Naive thymus-derived CD4-positive, alpha-beta T cell (primary cell): ENCODE results near the gene NCOA4. TPM values are rescaled to one million over a fixed set of nuclear protein-coding genes. Genes with fewer than 3 reads are reported as not detected.

ENCODE experiments used
- ATAC-seq: fragments of 150-1000 bp; cut with Tn5 transposase; 2 replicates; pipeline ENCODE4 v1.10.0; 2021; ENCODE audit warnings: mild to moderate bottlenecking, moderate library complexity
- CTCF ChIA-PET: fragments of 350-600 bp; sonication (Branson Sonifier 250); formaldehyde crosslinking; loops from one replicate; lab custom pipeline; 2021; ENCODE audit warnings: antibody characterized with exemption; lab: Charles Lee
- POLR2A ChIA-PET: fragments of 350-600 bp; sonication (Branson Sonifier 250); formaldehyde crosslinking; loops from one replicate; lab custom pipeline; 2021; ENCODE audit warnings: antibody characterized with exemption, inconsistent platforms; lab: Charles Lee
- DNase-seq, 9 donors: peaks; one replicate each; pipeline versions ENCODE4 v3.0.0 to v3.0.0-alpha.2; 2020 to 2022; ENCODE audit warnings: mixed read lengths in 1 of 9
- H3K27ac ChIP-seq: one replicate; pipeline ENCODE4 v1.7.0; 2013; ENCODE audit warnings: mild to moderate bottlenecking, low read depth, low read length, moderate library complexity
- H3K27me3 ChIP-seq, 2 donors: one replicate each; pipeline ENCODE4 v1.7.0; 2013; ENCODE audit warnings: low read length in 2 of 2, mild to moderate bottlenecking in 2 of 2, moderate library complexity in 2 of 2; ENCODE audit not compliant: control insufficient read depth in 2 of 2, insufficient read depth in 2 of 2
- H3K36me3 ChIP-seq, 3 experiments: 1 replicate in 2 of 3; 2 replicates in 1 of 3; pipeline ENCODE4 v1.7.0; 2013; ENCODE audit warnings: low read length in 3 of 3, mild to moderate bottlenecking in 3 of 3, moderate library complexity in 1 of 3; ENCODE audit not compliant: insufficient read depth in 3 of 3, control insufficient read depth in 2 of 3
- H3K4me1 ChIP-seq, 2 donors: one replicate each; pipeline ENCODE4 v1.7.0; 2013; ENCODE audit warnings: low read length in 2 of 2, mild to moderate bottlenecking in 2 of 2, moderate library complexity in 1 of 2; ENCODE audit not compliant: control insufficient read depth in 2 of 2, insufficient read depth in 2 of 2
- H3K4me3 ChIP-seq: 2 replicates; pipeline ENCODE4 v1.7.0; 2013; ENCODE audit warnings: mild to moderate bottlenecking, low read length
- H3K9me3 ChIP-seq, 3 experiments: 1 replicate in 2 of 3; 2 replicates in 1 of 3; pipeline ENCODE4 v1.7.0; 2013; ENCODE audit warnings: low read length in 3 of 3; ENCODE audit not compliant: control insufficient read depth in 2 of 3
- H3K27ac Mint-ChIP-seq, 9 donors: one replicate each; pipeline ENCODE4 v1.8.0; 2020 to 2022; ENCODE audit warnings: mixed read lengths in 9 of 9, mild to moderate bottlenecking in 8 of 9, moderate library complexity in 5 of 9, inconsistent platforms in 2 of 9
- H3K27me3 Mint-ChIP-seq, 5 donors: one replicate each; pipeline ENCODE4 v1.8.0; 2021 to 2022; ENCODE audit warnings: mixed read lengths in 5 of 5, mild to moderate bottlenecking in 1 of 5
- H3K36me3 Mint-ChIP-seq, 5 donors: one replicate each; pipeline ENCODE4 v1.8.0; 2020 to 2022; ENCODE audit warnings: mixed read lengths in 5 of 5, mild to moderate bottlenecking in 3 of 5, inconsistent platforms in 1 of 5
- H3K4me1 Mint-ChIP-seq, 7 donors: one replicate each; pipeline ENCODE4 v1.8.0; 2020 to 2022; ENCODE audit warnings: mixed read lengths in 7 of 7, mild to moderate bottlenecking in 3 of 7, inconsistent platforms in 1 of 7
- H3K4me3 Mint-ChIP-seq, 10 donors: one replicate each; pipeline ENCODE4 v1.8.0; 2020 to 2022; ENCODE audit warnings: mild to moderate bottlenecking in 10 of 10, mixed read lengths in 10 of 10, moderate library complexity in 6 of 10, inconsistent platforms in 2 of 10
- H3K9me3 Mint-ChIP-seq, 11 donors: one replicate each; pipeline ENCODE4 v1.8.0; 2020 to 2022; ENCODE audit warnings: mixed read lengths in 11 of 11, mild to moderate bottlenecking in 4 of 11, inconsistent platforms in 1 of 11, moderate library complexity in 1 of 11
- intact Hi-C, 2 donors: fragments of 100-400 bp; cut with micrococcal nuclease; formaldehyde crosslinking; loops; one replicate each; pipeline ENCODE4 v1.15.1; 2023
- polyA plus RNA-seq, 2 donors: library from polyadenylated mRNA; unstranded; fragments of 300-500 nt; fragmentation: Illumina TruSeq; gene quantifications; one replicate each; pipeline ENCODE4 v1.2.3, GENCODE V29; 2021
- total RNA-seq, 6 experiments: library from RNA in 5 of 6; stranded (reverse) in 5 of 6; gene quantifications; 1 replicate in 5 of 6; 2 replicates in 1 of 6; pipeline ENCODE4 v1.2.3 and lab custom pipeline; 2021 to 2026

NCOA4 gene
- total RNA-seq: 100 to 1,000 TPM in 2 of 5 experiments, 10 to 100 TPM in 3; 54.6 to 126 (median 78.4) TPM
- 100 to 1,000 TPM; 167 to 181 TPM for polyA plus RNA-seq
- total RNA-seq (lab: John Stamatoyannopoulos, UW): 131 reads per million, percentile 89 among the genes with 10 or more reads in this experiment

DNA sequence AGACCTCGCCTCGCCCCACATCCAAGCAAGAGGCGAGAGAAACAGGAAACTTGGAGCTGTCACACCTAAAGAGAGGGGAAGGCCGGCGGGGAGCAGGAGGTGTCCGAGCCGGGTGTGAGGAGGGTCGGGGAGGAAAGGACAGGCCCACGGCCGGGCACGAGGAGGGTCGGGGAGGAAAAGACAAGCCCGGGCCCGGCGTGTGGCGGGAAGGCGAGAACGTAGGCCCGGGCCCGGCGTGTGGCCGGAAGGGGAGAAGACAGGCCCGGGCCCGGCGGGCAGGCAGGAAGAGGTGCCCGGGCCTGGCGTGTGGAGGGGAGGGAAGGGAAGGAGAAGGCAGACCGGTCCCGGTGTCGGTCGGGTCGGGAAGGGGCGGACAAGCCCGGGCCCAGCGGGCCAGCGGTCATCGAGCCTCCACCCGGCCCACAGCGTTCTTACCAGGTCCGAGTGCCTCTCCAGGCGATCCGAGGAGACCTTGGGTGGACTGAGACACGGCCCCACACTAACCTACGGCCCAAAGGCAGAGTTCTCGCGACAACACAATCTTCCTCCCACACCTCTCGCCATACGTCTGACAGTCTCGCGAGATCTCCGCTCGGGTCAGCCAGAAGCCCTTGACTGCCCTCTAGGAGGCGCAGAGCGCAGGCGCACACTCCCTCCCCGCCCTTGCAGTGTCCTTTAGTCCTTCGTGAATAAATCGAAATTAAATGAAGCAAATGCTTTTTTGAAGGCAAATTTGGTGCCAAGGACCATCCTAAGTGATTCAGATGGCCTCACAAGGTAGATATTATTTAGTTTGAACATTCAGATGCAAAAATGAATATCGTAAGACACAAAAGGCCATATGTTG is at the start of gene NCOA4:
Gene NCOA4 (minus strand): TSS at position 533 of the 847 bp plus-strand sequence. CDS start 13,943 bp downstream, outside the sequence.
- DNase-seq: peak; percentile 88 to 96 (median 93)
- ChIA-PET CTCF (interaction anchor here (1.1 to 2.2 kb wide), 5 partner anchors 10 to 65 kb away, joined by 3 to 16 read pairs (median 7); no protein-coding TSS in a partner anchor), POLR2A (interaction anchor here (0.9 kb wide), 1 partner anchor 10 kb away, joined by 3 read pairs; no protein-coding TSS in a partner anchor)
- peaks cover 0 to 5% (median 0%) of the 10 kb centered on the region in 3 experiments for H3K36me3 ChIP-seq
- H3K4me3 ChIP-seq: peak within 1 kb of the TSS; percentile 70
- intact Hi-C loops: loop anchor here (1.0 to 5.0 kb wide), 7 partner anchors 58 to 436 kb away; partner anchors contain the start of gene TIMM23 (in 2 of the 2)
- H3K9me3 ChIP-seq: no peaks in the 10 kb centered on the region
- peaks cover 0 to 2% (median 0%) of the 10 kb centered on the region in 11 donors for H3K9me3 Mint-ChIP-seq
- H3K4me1 Mint-ChIP-seq: peaks cover 44 to 57% (median 55%) of the 10 kb centered on the region in 7 donors
- no peaks in the 10 kb centered on the region for H3K27me3 ChIP-seq
- peak; percentile 98 for ATAC-seq
- H3K36me3 Mint-ChIP-seq: peaks cover 0 to 3% (median 0%) of the 10 kb centered on the region in 5 donors
- H3K27ac Mint-ChIP-seq: peak within 1 kb of the TSS; percentile 89 to 99 (median 96)
- peaks cover 0 to 4% (median 0%) of the 10 kb centered on the region in 5 donors for H3K27me3 Mint-ChIP-seq
- peak within 1 kb of the TSS; percentile 89 to 100 (median 96) for H3K4me3 Mint-ChIP-seq
- H3K27ac ChIP-seq: peak within 1 kb of the TSS; percentile 93
- peaks cover 27 to 42% of the 10 kb centered on the region in 2 donors for H3K4me1 ChIP-seq

DNA sequence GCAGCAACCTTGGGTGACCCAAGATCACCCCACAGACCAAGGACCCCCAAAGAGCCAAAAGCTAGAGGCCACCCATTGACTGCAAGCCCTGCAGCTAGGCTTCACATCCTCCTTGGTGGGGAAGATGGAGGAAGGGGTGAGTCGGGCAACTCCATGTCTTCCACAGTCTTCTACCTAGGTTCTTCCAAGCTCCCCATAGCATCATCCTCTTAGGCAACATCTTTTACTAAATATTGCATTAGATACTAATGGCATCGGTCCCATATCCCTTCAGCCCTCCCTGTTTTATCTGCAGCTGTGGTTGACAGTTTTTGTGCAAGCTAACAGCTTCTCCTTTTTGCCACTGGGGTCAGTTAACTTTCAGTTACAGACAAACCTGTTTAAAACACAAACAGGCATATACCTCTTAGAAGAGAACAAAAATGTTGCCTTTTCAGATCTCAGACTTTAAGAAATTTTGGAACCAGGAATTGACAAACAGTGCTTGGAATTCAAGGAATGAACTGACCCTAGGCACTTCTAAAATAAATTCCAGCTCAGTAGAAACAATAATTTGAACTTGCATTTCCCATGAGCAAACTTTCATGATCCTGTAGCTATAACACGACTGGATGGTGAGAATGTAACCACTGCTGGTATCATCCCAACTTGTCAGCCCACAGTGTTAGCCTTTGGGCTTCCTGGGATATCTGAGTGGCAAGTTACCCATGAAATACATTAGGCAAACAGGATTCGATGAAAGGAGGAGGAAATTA is 49.6 kb upstream of the NCOA4 start:
- peaks cover 15 to 51% (median 35%) of the 10 kb centered on the region in 7 donors for H3K4me1 Mint-ChIP-seq
- no peaks in the 10 kb centered on the region for H3K36me3 ChIP-seq
- ATAC-seq (peak; percentile 38), DNase-seq (no peak)
- peaks cover 0 to 8% (median 0%) of the 10 kb centered on the region in 5 donors for H3K36me3 Mint-ChIP-seq
- no peak overlapping the region for H3K27ac ChIP-seq
- intact Hi-C loops: no loop called here
- ChIA-PET POLR2A (no interaction called here), CTCF (no interaction called here)
- H3K27ac Mint-ChIP-seq: peak overlapping the region in 5 of 9 donors; percentile 5 to 80 (median 49)
- no peak overlapping the region for H3K4me3 ChIP-seq
- H3K9me3 Mint-ChIP-seq: peaks cover 0 to 33% (median 7%) of the 10 kb centered on the region in 11 donors
- peaks cover 0 to 11% (median 0%) of the 10 kb centered on the region in 3 experiments for H3K9me3 ChIP-seq
- peaks cover 0 to 12% (median 0%) of the 10 kb centered on the region in 5 donors for H3K27me3 Mint-ChIP-seq
- H3K4me3 Mint-ChIP-seq: no peak overlapping the region
- peaks cover 0 to 15% of the 10 kb centered on the region in 2 donors for H3K4me1 ChIP-seq
- H3K27me3 ChIP-seq: no peaks in the 10 kb centered on the region

DNA sequence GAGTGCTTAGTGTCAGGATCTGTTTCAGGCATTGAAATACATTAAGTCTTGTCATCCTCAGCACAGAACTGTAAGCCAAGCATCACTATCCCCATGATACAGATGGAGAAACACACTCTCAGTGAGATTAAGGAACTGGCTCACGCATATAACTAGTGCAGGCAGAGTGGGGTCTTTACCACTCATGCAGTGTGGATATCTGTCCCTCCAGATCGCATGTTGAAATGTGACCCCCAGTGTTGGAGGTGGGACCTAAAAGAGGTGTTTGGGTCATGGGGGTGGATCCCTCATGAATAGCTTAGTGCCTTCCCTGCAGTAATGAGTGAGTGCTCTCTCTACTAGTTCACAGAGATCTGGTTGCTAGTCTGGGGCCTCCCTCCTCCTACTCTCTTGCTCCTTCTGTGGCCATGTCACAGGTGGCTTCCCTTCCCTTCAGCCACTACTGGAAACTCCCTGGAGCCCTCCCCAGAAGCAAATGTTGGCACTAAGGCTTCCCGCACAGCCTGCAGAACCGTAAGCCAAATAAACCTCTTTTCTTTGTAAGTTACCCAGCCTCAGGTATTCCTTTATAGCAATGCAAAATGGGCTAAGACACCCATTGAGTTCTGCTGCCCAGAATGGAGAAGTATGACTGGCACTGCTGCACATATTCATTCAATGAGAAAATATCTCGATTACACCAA is 47.4 kb upstream of the NCOA4 start:
- DNase-seq (no peak), ATAC-seq (peak; percentile 38)
- Histone ChIP-seq H3K27ac (no peak overlapping the region), H3K36me3 (no peaks in the 10 kb centered on the region), H3K27me3 (no peaks in the 10 kb centered on the region), H3K9me3 (no peaks in the 10 kb centered on the region), H3K4me1 (peaks cover 0 to 15% of the 10 kb centered on the region in 2 donors), H3K4me3 (no peak overlapping the region)
- peak overlapping the region; percentile 48 to 91 (median 76) for H3K27ac Mint-ChIP-seq
- H3K27me3 Mint-ChIP-seq: peaks cover 0 to 12% (median 0%) of the 10 kb centered on the region in 5 donors
- CTCF ChIA-PET: interaction anchor here (0.5 kb wide), 1 partner anchor 51 kb away, joined by 3 read pairs; no protein-coding TSS in a partner anchor
- POLR2A ChIA-PET: interaction anchor here (1.0 to 1.4 kb wide), 2 partner anchors 14 to 18 kb away, joined by 4 to 6 read pairs; no protein-coding TSS in a partner anchor
- peaks cover 0 to 20% (median 7%) of the 10 kb centered on the region in 11 donors for H3K9me3 Mint-ChIP-seq
- H3K4me1 Mint-ChIP-seq: peaks cover 15 to 51% (median 35%) of the 10 kb centered on the region in 7 donors
- intact Hi-C loops: no loop called here
- H3K4me3 Mint-ChIP-seq: peak overlapping the region in 9 of 10 donors; percentile 2 to 70 (median 18)
- peaks cover 0 to 4% (median 0%) of the 10 kb centered on the region in 5 donors for H3K36me3 Mint-ChIP-seq

DNA sequence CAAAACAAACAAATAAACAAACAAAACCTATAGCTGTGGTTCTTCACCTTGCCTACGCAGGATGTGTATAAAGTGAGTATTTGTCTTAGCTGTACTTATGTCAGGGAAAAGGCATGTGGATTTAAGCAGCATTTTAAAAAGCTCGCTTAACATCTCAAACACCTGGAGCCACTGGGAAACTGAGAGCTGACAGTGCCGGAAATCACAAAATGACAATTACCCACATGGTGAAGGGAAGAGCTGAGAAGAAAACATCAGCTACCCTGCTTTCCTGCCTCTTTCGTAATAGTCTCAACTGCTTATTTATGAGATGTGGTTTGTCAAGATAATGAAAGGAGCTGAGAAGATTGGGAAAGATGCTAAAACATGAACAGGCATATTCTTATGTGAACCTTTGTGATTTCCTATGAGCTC is 46.7 kb upstream of the NCOA4 start:
- Mint-ChIP-seq H3K27ac (peak overlapping the region; percentile 48 to 91 (median 76)), H3K9me3 (peaks cover 0 to 13% (median 2%) of the 10 kb centered on the region in 11 donors), H3K27me3 (peaks cover 0 to 7% (median 0%) of the 10 kb centered on the region in 5 donors), H3K4me3 (peak overlapping the region in 9 of 10 donors; percentile 2 to 63 (median 43)), H3K36me3 (peaks cover 0 to 2% (median 0%) of the 10 kb centered on the region in 5 donors), H3K4me1 (peaks cover 15 to 46% (median 35%) of the 10 kb centered on the region in 7 donors)
- Histone ChIP-seq H3K4me1 (peaks cover 0 to 15% of the 10 kb centered on the region in 2 donors), H3K4me3 (no peak overlapping the region), H3K36me3 (no peaks in the 10 kb centered on the region), H3K27me3 (no peaks in the 10 kb centered on the region), H3K27ac (peak overlapping the region; percentile 51), H3K9me3 (no peaks in the 10 kb centered on the region)
- CTCF ChIA-PET: interaction anchor here (0.5 kb wide), 1 partner anchor 50 kb away, joined by 3 read pairs; no protein-coding TSS in a partner anchor
- POLR2A ChIA-PET: interaction anchor here (1.0 to 1.4 kb wide), 2 partner anchors 15 to 19 kb away, joined by 4 to 6 read pairs; no protein-coding TSS in a partner anchor
- DNase-seq (peak in 3 of 9 donors; percentile 11 to 24 (median 18)), ATAC-seq (peak; percentile 55)
- intact Hi-C loops: no loop called here

DNA sequence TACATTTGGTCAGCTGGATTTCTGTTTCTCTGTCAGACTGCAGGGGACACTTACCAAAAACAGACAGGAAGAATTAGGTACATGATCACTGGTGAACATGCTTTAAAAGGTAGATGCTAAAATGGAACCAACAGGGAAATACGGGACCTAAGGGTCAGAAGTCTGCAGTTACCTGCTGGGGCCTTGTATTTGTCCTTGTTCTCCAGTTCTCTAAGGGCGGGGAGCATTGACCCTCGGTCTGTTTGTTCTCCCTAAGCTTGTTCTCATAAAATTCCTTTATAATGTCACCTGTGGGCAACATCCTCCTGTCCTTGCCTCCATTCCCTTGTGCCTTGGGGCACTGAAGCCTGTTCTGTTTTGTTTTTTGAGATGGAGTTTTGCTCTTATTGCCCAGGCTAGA is 45.4 kb upstream of the NCOA4 start:
- H3K4me3 Mint-ChIP-seq: no peak overlapping the region
- Histone ChIP-seq H3K4me1 (peaks cover 0 to 15% of the 10 kb centered on the region in 2 donors), H3K27me3 (no peaks in the 10 kb centered on the region), H3K36me3 (no peaks in the 10 kb centered on the region), H3K27ac (no peak overlapping the region), H3K9me3 (no peaks in the 10 kb centered on the region), H3K4me3 (no peak overlapping the region)
- no peak for DNase-seq
- no peak for ATAC-seq
- peaks cover 0 to 3% (median 0%) of the 10 kb centered on the region in 11 donors for H3K9me3 Mint-ChIP-seq
- ChIA-PET CTCF (interaction anchor here (0.6 kb wide), 1 partner anchor 1143 kb away, joined by 4 read pairs; no protein-coding TSS in a partner anchor), POLR2A (interaction anchor here (0.7 kb wide), 1 partner anchor 19 kb away, joined by 3 read pairs; no protein-coding TSS in a partner anchor)
- intact Hi-C loops: no loop called here
- H3K36me3 Mint-ChIP-seq: no peaks in the 10 kb centered on the region
- no peaks in the 10 kb centered on the region for H3K27me3 Mint-ChIP-seq
- H3K4me1 Mint-ChIP-seq: peaks cover 15 to 38% (median 24%) of the 10 kb centered on the region in 7 donors
- H3K27ac Mint-ChIP-seq: peak overlapping the region in 5 of 9 donors; percentile 24 to 73 (median 49)
